Vagina (tissue), 2 donors: ENCODE data around the gene USP6NL. TPM values are rescaled to one million over a fixed set of nuclear protein-coding genes. Genes with fewer than 3 reads are reported as not detected.
A peak's percentile ranks its signal among the peaks of the same experiment; 100 is the strongest.

Experiments
- DNase-seq, 2 donors: peaks; one replicate each; pipeline ENCODE4 v3.0.0-alpha.2; 2017; ENCODE audit errors: extremely low spot score in 2 of 2
- H3K27ac ChIP-seq: fragments of 200-600 bp; sonication (generic); one replicate; pipeline ENCODE4 v1.5.1; 2019
- H3K27me3 ChIP-seq: fragments of 200-600 bp; sonication (generic); one replicate; pipeline ENCODE4 v1.5.1; 2019
- H3K36me3 ChIP-seq, 2 donors: fragments of 200-600 bp; sonication (generic); one replicate each; pipeline ENCODE4 v1.5.1; 2017 to 2019
- H3K4me1 ChIP-seq: fragments of 200-600 bp; sonication (generic); one replicate; pipeline ENCODE4 v1.5.1; 2019
- H3K4me3 ChIP-seq, 2 donors: fragments of 200-600 bp; sonication (generic); 1 replicate in 1 of 2; 2 replicates in 1 of 2; pipeline ENCODE4 v1.5.1; 2016 to 2019
- H3K9me3 ChIP-seq: fragments of 200-600 bp; sonication (generic); one replicate; pipeline ENCODE4 v1.5.1; 2019
- POLR2A ChIP-seq, 2 donors: fragments of 450-650 bp; IDR thresholded peaks; one replicate each; pipeline ENCODE4 v1.6.1; 2017; ENCODE audit warnings: antibody characterized with exemption in 2 of 2, mild to moderate bottlenecking in 2 of 2, moderate library complexity in 2 of 2
- POLR2AphosphoS5 ChIP-seq, 2 donors: sonication (generic); formaldehyde crosslinking; IDR thresholded peaks; one replicate each; pipeline ENCODE4 v1.9.0; 2017; ENCODE audit warnings: antibody characterized with exemption in 2 of 2, mild to moderate bottlenecking in 2 of 2, low read depth in 1 of 2; ENCODE audit not compliant: insufficient read depth in 1 of 2
- intact Hi-C: fragments of 100-400 bp; cut with DNase I; formaldehyde crosslinking; loops from one replicate; pipeline ENCODE4 v1.15.1; 2023
- total RNA-seq: library from RNA; depleted of rRNA; stranded (reverse); fragments of >200 nt; gene quantifications from one replicate; pipeline ENCODE4 v1.2.3, GENCODE V29; 2016
- TF ChIP-seq, protein P1 (sequence below), 3 experiments: fragments of 450-650 bp in 2 of 3; fragments of 200-600 bp in 1 of 3; sonication (generic) in 1 of 3; IDR thresholded peaks; one replicate each; pipeline ENCODE4 v1.5.1; 2017 to 2019; ENCODE audit warnings: antibody characterized with exemption in 3 of 3, mild to moderate bottlenecking in 2 of 3, moderate library complexity in 2 of 3

Gene USP6NL
- total RNA-seq, 1 donor from 2014 or later, result 23.3 TPM

DNA sequence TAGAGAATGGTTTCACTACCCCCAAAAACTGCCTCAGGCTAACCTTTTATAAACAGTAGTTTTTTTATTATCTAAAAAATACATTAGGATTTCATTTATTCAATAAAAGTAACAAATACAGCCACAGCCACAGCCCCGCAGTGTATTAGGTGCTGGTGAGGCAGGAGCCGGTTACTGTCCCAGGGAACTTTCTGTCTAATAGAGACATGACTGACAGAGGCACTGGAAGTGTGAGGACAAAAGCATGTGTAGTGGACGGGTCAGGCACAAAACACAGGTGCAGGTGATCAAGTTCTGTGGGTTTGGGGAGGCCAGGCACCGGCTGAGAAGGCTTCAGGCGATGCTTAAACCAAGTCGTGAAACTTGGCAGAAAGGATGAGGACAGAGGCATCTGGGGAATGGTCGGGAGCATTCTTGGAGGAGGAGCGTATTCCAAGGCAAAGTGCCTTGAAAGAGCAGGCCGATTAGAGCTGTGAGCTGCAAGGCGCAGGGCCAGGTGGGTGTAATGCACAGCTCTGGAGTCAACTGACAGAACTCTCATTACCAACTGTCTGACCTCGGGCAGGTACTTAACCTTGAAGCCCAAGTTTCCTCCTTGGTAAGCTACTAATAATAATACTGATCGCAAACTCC lies 138.2 kb downstream of the USP6NL start:
- Histone ChIP-seq H3K27ac (no peak overlapping the region), H3K4me3 (no peak overlapping the region), H3K4me1 (no peaks in the 10 kb centered on the region), H3K9me3 (no peaks in the 10 kb centered on the region), H3K27me3 (no peaks in the 10 kb centered on the region), H3K36me3 (no peaks in the 10 kb centered on the region)
- DNase-seq, result no peak
- intact Hi-C loops, result no loop called here
- TF ChIP-seq POLR2AphosphoS5 (IDR thresholded peaks at IDR 0.05; ENCODE audit: insufficient read depth in 1 of 2, low read depth in 1 of 2) (no peak), POLR2A (IDR thresholded peaks at IDR 0.05) (no peak)
- TF ChIP-seq, protein P1, sequence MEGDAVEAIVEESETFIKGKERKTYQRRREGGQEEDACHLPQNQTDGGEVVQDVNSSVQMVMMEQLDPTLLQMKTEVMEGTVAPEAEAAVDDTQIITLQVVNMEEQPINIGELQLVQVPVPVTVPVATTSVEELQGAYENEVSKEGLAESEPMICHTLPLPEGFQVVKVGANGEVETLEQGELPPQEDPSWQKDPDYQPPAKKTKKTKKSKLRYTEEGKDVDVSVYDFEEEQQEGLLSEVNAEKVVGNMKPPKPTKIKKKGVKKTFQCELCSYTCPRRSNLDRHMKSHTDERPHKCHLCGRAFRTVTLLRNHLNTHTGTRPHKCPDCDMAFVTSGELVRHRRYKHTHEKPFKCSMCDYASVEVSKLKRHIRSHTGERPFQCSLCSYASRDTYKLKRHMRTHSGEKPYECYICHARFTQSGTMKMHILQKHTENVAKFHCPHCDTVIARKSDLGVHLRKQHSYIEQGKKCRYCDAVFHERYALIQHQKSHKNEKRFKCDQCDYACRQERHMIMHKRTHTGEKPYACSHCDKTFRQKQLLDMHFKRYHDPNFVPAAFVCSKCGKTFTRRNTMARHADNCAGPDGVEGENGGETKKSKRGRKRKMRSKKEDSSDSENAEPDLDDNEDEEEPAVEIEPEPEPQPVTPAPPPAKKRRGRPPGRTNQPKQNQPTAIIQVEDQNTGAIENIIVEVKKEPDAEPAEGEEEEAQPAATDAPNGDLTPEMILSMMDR (IDR thresholded peaks at IDR 0.05), result no peak

DNA sequence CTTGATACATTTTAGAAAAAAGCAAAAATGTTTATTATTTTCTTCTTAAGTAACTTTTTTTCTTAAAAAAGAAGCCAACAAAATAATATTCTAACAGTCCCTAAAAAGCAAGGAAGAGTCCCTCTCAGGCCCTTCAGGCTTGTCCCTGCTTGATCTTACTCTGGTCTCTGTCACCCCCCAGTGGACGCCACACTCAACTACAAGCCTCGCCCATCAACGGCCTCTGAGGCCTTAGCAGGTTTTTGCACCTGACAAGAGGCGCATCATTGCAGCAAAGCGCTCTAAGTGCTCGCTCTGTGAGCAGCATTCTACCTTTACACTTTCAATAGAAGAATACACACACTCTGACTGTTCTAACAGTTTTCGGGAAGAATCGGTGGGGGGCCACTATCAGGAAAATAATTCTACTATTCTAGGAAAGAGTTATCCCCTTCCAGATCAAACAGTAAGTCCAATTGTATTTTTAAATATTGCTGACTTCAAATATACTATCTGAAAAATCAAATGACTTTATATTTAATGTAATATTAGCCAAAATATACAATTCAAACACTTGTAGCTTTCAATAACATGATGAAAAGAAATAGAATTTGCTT lies 139.2 kb downstream of the USP6NL start:
- TF ChIP-seq, protein P1 (IDR thresholded peaks at IDR 0.05), result peak; percentile 59 to 81 (median 61)
- no peak for TF ChIP-seq POLR2AphosphoS5 (IDR thresholded peaks at IDR 0.05; ENCODE audit: insufficient read depth in 1 of 2, low read depth in 1 of 2)
- no peak for TF ChIP-seq POLR2A (IDR thresholded peaks at IDR 0.05)
- Histone ChIP-seq H3K36me3 (no peaks in the 10 kb centered on the region), H3K9me3 (no peaks in the 10 kb centered on the region), H3K4me1 (no peaks in the 10 kb centered on the region), H3K4me3 (no peak overlapping the region), H3K27me3 (no peaks in the 10 kb centered on the region), H3K27ac (no peak overlapping the region)
- intact Hi-C loops, result no loop called here
- DNase-seq, result no peak

DNA sequence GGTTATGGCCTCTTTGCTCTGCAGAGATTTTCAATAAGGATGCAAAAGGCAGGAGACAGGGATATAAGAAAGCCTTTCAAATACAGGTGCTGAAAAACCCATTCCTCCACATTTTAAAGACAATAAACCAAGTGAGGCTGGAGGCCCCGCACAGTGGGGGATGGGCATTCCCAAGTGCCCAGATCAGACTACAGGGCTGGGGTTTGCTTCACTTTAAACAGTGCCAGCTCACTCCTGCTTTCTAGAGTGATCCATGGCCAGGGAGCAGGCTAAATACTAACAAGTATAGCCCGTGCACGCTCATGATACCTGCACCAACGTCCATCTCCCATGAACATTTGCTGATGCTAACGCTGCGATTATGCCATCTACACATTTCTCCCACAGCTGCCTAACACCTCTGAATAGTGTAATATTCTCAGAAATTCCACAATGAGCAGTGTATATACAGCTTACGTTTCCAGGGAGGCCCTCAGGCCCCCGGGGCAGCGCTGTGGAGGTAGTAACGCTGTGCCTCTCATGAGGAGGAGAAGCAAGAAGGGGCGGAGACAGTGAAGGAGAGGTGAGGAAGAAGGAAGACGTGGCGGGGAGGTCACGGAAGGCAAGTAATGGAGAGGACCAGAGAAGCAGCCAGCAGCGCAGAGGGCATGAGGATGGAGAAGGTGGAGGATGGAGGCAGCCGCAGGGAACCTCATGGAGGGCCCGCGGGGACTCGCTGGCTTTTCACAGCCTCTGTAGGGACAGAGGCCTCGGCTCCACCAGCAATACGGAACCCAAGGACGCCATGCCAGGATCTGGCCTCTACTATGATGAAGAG lies 141.7 kb downstream of the USP6NL start:
- Histone ChIP-seq H3K9me3 (no peaks in the 10 kb centered on the region), H3K27ac (no peak overlapping the region), H3K27me3 (no peaks in the 10 kb centered on the region), H3K4me1 (no peaks in the 10 kb centered on the region), H3K36me3 (no peaks in the 10 kb centered on the region), H3K4me3 (no peak overlapping the region)
- TF ChIP-seq, protein P1 (IDR thresholded peaks at IDR 0.05), result no peak
- TF ChIP-seq POLR2AphosphoS5 (IDR thresholded peaks at IDR 0.05; ENCODE audit: insufficient read depth in 1 of 2, low read depth in 1 of 2), result no peak
- intact Hi-C loops, result no loop called here
- DNase-seq, result no peak

DNA sequence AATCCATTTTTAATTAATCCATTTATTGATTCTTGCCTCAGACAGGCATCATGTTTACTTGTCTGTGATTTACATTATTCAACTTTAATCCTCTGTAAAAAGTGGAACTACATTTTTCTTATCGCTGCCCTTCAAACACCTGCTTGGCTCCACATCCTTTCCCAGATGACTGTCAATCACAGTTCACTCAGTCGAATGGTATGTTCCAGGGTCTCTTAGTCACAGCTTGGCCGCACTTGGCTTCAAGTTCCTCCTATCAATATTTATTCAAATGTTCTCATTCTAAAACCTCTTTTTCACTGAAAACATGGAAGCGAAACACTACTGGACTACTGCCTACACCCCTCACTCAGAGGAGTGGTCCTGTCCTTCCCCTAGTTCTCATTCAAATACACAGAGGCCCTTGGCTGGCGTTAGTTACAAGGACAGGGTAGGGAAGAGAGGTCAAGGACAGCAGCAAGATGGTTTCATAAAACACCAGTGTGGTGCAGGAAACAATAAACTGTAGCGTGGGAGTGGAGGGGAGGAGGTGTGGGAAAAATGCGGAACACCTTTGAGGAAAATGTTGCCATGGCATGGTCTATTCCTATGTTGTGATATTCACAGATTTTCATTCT lies 143.2 kb downstream of the USP6NL start:
- intact Hi-C loops, result no loop called here
- Histone ChIP-seq H3K9me3 (no peaks in the 10 kb centered on the region), H3K36me3 (peaks cover 0 to 5% of the 10 kb centered on the region in 2 donors), H3K27ac (no peak overlapping the region), H3K27me3 (no peaks in the 10 kb centered on the region), H3K4me3 (no peak overlapping the region), H3K4me1 (no peaks in the 10 kb centered on the region)
- DNase-seq, result no peak
- TF ChIP-seq, protein P1 (IDR thresholded peaks at IDR 0.05), result no peak
- no peak for TF ChIP-seq POLR2A (IDR thresholded peaks at IDR 0.05)
- TF ChIP-seq POLR2AphosphoS5 (IDR thresholded peaks at IDR 0.05; ENCODE audit: insufficient read depth in 1 of 2, low read depth in 1 of 2), result no peak
